ENCODE measurements around the gene SYCN.
"Not testable (repeated sequence)": the region's sequence is repeated elsewhere in the genome, so short reads cannot be mapped to it uniquely, and the experiment has no call there.

SYCN gene

DNA sequence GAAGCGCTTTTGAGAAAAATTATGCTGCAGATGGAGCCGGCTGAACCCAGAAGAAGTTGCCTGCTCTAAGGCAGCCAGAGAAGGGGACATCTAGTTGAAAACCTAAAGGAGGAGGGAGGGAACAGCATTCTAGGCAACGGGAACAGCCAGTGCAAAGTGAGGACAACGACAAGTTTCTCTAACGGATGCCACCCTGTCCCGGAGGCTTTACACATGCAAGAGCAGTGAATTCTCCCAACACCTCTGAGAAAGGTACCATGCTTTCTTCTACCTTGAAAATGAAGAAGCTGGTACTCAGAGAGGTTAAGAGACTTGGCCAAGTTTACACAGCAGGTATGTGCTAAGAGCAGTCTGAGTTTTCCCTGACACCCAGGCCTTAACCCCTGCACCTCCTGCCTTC is 34.9 kb upstream of the SYCN start:
- Mint-ChIP-seq H3K27ac (no peak overlapping the region), H3K4me1 (peaks cover 13 to 15% of the 10 kb centered on the region in 2 donors), H3K27me3 (peaks cover 1 to 16% of the 10 kb centered on the region in 2 donors), H3K36me3 (no peaks in the 10 kb centered on the region), H3K9me3 (no peaks in the 10 kb centered on the region), H3K4me3 (no peak overlapping the region)
- no peak for DNase-seq
- ATAC-seq (replicated peaks): no peak

DNA sequence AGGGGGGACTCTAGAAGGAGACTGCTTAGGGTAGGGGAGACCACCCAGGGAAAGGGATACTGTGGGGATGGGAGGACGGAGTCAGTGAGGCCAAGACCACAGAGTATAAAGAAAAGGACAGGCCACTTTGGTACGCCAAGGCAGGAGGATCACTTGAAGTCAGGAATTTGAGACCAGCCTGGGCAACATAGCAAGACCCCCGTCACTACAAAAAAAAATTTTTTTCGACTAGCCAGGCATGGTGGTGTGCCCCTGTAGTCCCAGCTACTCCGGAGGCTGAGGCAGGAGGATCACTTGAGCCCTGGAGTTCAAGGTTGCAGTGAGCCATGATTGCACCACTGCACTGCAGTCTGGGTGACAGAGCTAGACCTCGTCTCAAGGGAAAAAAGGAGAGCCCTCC is 34.1 kb upstream of the SYCN start:
- ATAC-seq (replicated peaks): peak in 1 of 2 donors; percentile 4
- H3K9me3 Mint-ChIP-seq: no peaks in the 10 kb centered on the region
- DNase-seq: no peak
- peaks cover 13 to 15% of the 10 kb centered on the region in 2 donors for H3K4me1 Mint-ChIP-seq
- no peaks in the 10 kb centered on the region for H3K36me3 Mint-ChIP-seq
- H3K4me3 Mint-ChIP-seq: peak overlapping the region; percentile 70 to 72
- peaks cover 0 to 13% of the 10 kb centered on the region in 2 donors for H3K27me3 Mint-ChIP-seq
- peak overlapping the region; percentile 88 for H3K27ac Mint-ChIP-seq

DNA sequence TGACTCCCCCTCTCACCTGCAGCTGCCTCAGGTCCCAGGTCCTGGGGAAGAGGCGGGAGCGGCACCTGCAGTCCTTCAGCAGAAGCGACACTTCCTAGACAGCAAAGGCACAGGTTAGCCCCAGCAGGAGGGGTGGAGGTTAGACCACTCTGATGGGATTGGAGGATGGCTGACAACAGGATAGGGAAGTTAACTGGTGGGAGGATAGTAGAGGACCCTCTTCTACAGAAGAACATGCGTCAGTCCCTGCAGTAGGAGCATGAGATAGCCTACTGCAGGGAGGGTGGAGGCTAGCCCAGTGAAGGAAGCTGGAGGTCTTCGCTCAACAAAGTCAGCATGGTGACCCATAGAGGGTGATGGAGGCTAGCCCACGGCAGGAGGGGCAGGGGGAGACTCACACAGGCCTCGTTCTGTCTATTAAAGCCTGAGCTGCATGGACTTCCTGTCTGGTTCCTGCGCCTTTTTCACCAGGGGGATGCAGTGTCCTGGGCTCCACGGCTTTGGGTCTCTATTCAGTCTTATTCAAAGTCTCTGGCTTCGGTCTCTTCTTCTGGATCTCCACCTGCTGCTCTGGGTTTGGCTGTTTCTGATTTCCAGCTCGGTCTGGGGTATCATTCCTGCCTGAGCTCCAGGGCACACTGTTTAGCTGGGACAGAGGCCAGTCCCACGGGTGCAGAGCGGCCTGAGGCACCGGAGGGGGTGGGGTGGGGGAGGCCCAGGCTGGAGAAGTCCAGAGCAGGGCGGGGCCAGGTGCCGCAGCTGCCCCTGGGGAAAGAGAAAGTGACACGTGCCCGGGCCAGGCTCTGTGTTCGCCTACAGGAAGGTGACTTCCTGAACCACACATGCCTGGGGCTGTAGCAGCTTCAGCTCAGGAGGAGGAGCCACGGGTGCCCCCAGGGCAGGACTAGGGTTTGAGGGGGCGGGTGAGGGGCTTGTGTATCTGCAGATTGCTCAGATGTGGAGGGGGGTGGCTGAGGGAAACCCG is 33.4 kb upstream of the SYCN start:
- no peaks in the 10 kb centered on the region for H3K9me3 Mint-ChIP-seq
- ATAC-seq (replicated peaks) (peak; percentile 93 to 97), DNase-seq (peak; percentile 41)
- peaks cover 13 to 15% of the 10 kb centered on the region in 2 donors for H3K4me1 Mint-ChIP-seq
- H3K4me3 Mint-ChIP-seq: peak overlapping the region; percentile 70 to 72
- no peaks in the 10 kb centered on the region for H3K36me3 Mint-ChIP-seq
- H3K27ac Mint-ChIP-seq: peak overlapping the region; percentile 88
- peaks cover 0 to 13% of the 10 kb centered on the region in 2 donors for H3K27me3 Mint-ChIP-seq

DNA sequence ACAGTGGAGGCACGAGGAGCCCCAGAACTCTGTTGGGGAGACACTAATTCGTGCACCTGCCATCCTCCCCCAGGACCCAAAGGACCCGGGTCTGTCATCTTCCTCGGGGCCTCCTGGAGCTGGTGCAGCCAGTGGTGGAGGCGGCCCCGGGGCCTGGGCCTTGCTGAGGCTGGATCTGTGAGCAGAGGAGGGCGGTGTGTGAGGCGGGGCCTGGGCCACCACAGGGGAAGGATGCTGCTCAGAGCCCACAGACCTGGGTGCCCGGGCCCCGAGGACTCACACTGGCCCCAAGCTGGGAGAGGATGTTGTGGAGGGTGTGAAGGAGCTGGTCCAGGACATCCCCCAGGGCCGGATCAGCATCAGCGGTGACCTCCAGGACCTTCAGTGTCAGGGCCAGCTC is 32.5 kb upstream of the SYCN start:
- Mint-ChIP-seq H3K4me3 (no peak overlapping the region), H3K36me3 (no peaks in the 10 kb centered on the region), H3K27ac (no peak overlapping the region), H3K27me3 (peaks cover 0 to 13% of the 10 kb centered on the region in 2 donors), H3K9me3 (no peaks in the 10 kb centered on the region), H3K4me1 (peaks cover 13 to 15% of the 10 kb centered on the region in 2 donors)
- ATAC-seq (replicated peaks) (no peak), DNase-seq (no peak)

DNA sequence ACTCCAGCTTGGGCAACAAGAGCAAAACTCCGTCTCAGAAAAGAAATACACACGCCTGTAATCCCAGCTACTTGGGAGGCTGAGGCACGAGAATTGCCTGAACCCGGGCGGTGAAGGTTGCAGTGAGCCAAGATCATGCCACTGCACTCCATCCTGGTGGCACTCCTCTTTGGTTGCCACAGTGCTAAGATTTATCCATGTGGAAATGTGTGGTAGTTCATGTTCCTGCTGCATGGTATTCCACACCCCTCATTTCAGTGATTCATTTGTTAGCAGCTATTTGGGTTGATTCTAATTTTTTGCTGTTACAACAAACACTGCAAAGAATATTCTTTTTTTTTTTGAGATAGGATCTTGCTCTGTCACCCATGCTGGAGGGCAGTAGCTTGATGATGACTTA is 28.6 kb upstream of the SYCN start:
- peaks cover 4 to 8% of the 10 kb centered on the region in 2 donors for H3K4me1 Mint-ChIP-seq

DNA sequence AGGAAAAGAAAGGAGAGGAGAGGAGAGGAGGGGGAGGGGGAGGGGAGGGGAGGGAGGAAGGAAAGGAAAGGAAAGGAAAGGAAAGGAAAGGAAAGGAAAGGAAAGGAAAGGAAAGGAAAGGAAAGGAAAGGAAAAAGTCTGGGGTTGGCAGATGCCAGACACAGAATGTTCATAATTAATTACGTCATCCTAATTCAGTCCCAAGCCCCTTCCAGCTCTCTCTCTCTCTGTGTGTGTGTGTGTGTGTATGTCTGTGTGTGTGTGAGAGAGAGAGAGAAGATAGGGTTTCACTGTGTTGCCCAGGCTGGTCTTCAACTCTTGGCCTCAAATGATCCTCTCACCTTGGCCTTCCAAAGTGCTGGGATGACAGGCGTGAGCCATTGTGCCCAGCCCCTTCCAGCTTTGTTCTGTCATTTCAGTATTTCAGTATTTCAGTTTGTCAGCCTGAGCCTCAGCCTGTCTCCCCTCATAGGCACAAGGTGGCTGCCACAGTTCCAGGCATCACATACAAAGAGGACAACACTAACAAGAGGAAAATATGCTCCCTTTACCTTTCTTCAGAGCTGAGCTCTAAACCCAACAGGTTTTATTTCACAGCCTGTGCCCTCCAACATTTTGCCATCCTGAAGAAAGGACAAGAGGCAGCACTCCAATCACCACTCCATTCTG is 26.2 kb upstream of the SYCN start:
- Mint-ChIP-seq H3K36me3 (no peaks in the 10 kb centered on the region), H3K27ac (no peak overlapping the region)

More for the DNA sequence above, 28.6 kb upstream of the SYCN start:
- Mint-ChIP-seq H3K36me3 (no peaks in the 10 kb centered on the region), H3K4me3 (no peak overlapping the region), H3K27ac (no peak overlapping the region), H3K27me3 (peaks cover 0 to 17% of the 10 kb centered on the region in 2 donors), H3K9me3 (peaks cover 2 to 8% of the 10 kb centered on the region in 2 donors)
- DNase-seq (no peak), ATAC-seq (replicated peaks) (no peak)

DNA sequence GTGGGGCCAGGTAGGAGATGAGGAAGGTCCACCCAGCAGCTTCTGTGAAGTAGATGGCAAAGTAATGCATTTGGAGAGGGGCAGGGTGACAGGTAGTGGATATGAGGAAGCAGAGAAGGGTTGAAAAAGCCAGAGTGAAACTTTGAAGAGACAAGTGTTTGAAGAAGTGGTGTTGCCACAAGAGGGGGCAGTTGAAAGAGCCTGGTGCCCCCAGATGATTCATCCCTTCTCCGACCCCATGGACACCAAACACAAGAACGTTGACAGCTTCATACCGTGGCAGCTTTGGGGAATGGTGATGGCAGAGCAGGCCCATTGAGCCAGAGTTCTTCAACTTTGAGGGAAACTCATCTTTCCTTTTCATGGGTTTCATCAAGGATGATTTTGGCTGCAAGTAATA is 20.8 kb upstream of the SYCN start:
- Mint-ChIP-seq H3K27ac (no peak overlapping the region), H3K36me3 (no peaks in the 10 kb centered on the region), H3K9me3 (no peaks in the 10 kb centered on the region), H3K4me1 (peaks cover 0 to 5% of the 10 kb centered on the region in 2 donors), H3K27me3 (peaks cover 28 to 44% of the 10 kb centered on the region in 2 donors), H3K4me3 (no peak overlapping the region)
- DNase-seq: no peak
- peak in 1 of 2 donors; percentile 14 for ATAC-seq (replicated peaks)

More for the DNA sequence above, 26.2 kb upstream of the SYCN start:
- Mint-ChIP-seq H3K4me1 (no peaks in the 10 kb centered on the region), H3K4me3 (no peak overlapping the region), H3K9me3 (peaks cover 2 to 8% of the 10 kb centered on the region in 2 donors), H3K27me3 (peaks cover 4 to 23% of the 10 kb centered on the region in 2 donors)
- ATAC-seq (replicated peaks): no peak
- no peak for DNase-seq

DNA sequence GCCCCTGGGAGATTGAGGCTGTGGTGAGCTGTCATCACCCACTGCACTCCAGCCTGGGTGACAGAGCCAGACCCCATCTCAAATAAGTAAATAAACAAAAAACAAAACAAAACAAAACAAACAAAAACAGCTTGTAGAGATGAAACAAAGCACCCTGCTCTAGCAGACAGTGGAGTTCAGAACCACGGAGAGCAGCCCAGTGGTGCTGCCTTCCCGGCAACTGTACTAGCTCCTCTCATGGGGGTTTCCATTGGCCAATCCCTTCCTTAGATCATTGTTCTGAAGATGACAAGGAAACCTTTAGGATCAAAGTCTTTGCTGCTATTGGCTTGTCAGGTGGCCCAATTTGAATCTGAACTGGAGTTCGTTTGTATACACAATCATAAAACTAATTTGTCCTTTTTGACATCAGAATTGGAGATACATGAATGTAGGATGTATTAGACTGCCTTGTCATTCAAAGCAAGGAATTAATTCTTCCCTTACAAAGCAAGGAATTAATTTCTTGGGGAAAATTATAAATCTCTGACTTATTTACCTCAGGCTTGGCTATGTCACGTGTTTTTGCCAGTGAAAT is 19.7 kb upstream of the SYCN start:
- DNase-seq (no peak), ATAC-seq (replicated peaks) (no peak)
- H3K27me3 Mint-ChIP-seq: peaks cover 34 to 35% of the 10 kb centered on the region in 2 donors
- H3K9me3 Mint-ChIP-seq: no peaks in the 10 kb centered on the region
- peaks cover 0 to 5% of the 10 kb centered on the region in 2 donors for H3K4me1 Mint-ChIP-seq
- no peak overlapping the region for H3K27ac Mint-ChIP-seq
- H3K36me3 Mint-ChIP-seq: no peaks in the 10 kb centered on the region
- no peak overlapping the region for H3K4me3 Mint-ChIP-seq

DNA sequence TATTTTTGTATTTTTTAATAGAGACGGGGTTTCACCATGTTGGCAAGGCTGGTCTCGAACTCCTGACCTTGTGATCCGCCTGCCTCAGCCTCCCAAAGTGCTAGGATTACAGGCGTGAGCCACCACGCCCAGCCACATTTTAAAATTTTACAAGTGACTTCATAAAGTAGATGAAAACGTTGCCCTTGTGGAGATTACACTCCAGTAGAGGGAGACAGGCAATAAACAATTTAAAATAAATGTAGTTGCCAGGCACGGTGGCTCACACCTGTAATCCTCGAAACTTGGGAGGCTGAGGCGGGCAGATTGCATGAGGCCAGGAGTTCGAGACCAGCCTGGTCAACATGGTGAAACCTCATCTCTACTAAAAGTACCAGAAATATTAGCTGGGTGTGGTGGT is 15.0 kb upstream of the SYCN start:
- H3K4me1 Mint-ChIP-seq; H3K9me3 Mint-ChIP-seq; ATAC-seq (replicated peaks); H3K27ac Mint-ChIP-seq; H3K4me3 Mint-ChIP-seq; DNase-seq; H3K36me3 Mint-ChIP-seq: not testable (repeated sequence)
- H3K27me3 Mint-ChIP-seq: peaks cover 28 to 34% of the 10 kb centered on the region in 2 donors

DNA sequence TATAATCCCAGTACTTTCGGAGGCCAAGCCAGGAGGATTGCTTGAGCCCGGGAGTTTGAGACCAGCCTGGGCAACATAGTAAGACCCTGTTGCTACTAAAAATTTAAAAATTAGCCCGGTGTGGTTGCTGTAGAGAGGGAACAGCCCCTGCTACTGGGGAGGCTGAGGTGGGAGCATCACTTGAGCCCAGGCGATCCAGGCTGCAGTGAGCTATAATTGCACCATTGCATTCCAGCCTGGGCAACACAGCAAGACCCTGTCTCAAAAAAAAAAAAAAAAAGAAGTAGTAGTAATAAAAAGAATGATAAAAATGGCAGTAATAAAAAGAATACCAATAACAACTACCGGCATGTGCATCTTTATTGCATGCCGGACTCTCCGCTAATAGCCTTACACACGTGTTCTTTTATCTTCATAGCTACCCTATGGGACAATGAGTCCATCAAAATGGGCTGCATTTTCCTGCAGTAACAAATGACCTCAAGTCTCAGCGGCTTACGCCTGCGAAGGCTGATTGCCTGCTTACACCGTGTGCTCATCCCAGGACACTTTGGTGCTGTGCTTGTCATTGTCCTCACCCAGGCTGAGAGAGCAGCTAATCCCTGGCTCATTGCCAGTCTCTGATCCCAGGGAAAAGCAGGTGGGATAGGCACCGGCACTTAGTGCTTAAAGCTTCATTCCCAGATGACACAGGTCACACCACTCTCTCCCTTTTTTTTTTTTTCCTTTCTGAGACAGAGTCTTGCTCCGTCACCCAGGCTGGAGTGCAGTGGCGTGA is 14.4 kb upstream of the SYCN start:
- no peak overlapping the region for H3K27ac Mint-ChIP-seq
- peaks cover 2 to 5% of the 10 kb centered on the region in 2 donors for H3K9me3 Mint-ChIP-seq
- H3K27me3 Mint-ChIP-seq: peaks cover 32 to 34% of the 10 kb centered on the region in 2 donors
- H3K4me1 Mint-ChIP-seq: no peaks in the 10 kb centered on the region
- H3K36me3 Mint-ChIP-seq: peaks cover 0 to 1% of the 10 kb centered on the region in 2 donors
- no peak for ATAC-seq (replicated peaks)
- DNase-seq: no peak
- no peak overlapping the region for H3K4me3 Mint-ChIP-seq

DNA sequence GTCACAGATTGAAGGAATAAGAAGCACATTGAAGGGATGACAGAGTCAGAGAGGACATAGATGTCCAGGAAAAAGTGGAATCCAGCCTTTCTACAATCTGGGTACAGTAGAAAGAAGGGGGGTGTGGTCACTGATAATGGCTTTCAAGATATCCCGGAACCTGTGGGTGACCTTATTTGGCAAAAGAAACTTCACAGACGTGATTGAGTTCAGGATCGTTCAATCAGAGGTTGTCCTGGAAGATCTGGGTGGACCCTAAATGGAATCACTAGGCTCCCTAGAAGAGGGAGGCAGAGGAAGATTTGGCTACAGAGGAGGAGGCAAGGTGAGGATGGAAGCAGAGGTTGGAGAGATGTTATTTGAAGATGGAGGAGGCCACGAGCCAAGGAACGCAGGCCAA is 13.0 kb upstream of the SYCN start:
- H3K4me1 Mint-ChIP-seq: no peaks in the 10 kb centered on the region
- H3K36me3 Mint-ChIP-seq: peaks cover 0 to 1% of the 10 kb centered on the region in 2 donors
- DNase-seq (no peak), ATAC-seq (replicated peaks) (no peak)
- no peak overlapping the region for H3K4me3 Mint-ChIP-seq
- no peak overlapping the region for H3K27ac Mint-ChIP-seq
- H3K27me3 Mint-ChIP-seq: peaks cover 29 to 30% of the 10 kb centered on the region in 2 donors
- H3K9me3 Mint-ChIP-seq: peaks cover 2 to 5% of the 10 kb centered on the region in 2 donors

DNA sequence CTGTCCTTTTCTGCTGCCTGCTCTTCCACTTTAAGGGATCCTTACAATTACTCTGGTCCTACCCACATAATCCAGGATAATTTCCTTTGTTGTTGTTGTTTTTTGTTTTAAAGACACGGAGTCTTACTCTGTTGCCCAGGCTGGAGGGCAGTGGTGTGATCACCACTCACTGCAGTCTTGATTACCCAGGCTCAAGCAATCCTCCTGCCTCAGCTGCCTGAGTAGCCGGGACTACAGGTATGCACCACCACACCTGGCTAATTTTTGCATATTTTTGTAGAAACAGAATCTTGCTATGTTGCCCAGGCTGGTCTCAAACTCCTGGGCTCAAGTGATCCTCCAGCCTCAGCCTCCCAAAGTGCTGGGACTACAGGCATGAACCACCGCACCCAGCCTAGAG is 11.3 kb upstream of the SYCN start:
- ATAC-seq (replicated peaks); DNase-seq; H3K4me3 Mint-ChIP-seq; H3K36me3 Mint-ChIP-seq; H3K4me1 Mint-ChIP-seq; H3K27ac Mint-ChIP-seq; H3K9me3 Mint-ChIP-seq: not testable (repeated sequence)
- peaks cover 16% of the 10 kb centered on the region in 2 donors for H3K27me3 Mint-ChIP-seq

DNA sequence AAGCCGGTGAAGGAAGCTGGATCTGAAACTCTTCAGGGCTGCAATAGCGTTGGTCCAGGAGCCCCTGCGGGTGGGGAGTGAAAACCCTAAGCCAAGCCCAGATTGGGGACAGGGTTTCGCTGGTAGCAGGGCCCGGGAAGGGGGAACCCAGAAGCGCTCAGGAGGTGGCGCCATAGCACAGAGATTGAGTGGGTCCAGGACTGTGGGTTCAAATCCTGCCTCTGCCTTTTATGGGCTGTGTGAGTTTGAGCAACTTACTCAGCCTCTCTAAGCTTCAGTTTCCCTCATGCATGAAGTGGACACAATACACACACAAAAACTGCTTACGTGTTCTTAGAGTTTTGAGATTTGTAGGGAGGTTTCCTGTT is 8.3 kb upstream of the SYCN start:
- Mint-ChIP-seq H3K36me3 (peaks cover 0 to 1% of the 10 kb centered on the region in 2 donors), H3K4me3 (no peak overlapping the region), H3K27ac (no peak overlapping the region), H3K27me3 (peaks cover 12 to 16% of the 10 kb centered on the region in 2 donors), H3K9me3 (peaks cover 2 to 5% of the 10 kb centered on the region in 2 donors), H3K4me1 (no peaks in the 10 kb centered on the region)
- ATAC-seq (replicated peaks) (peak; percentile 70 to 79), DNase-seq (no peak)

Data from stimulated activated naive B cell treated with anti-CD40 and anti-IgM and Interleukin-4, amounts not matched to agents 10 μg/mL and 1 μg/mL and 100 μg/mL, for 72 hours (primary cell).